HG03280 (cell line): Measurements from ENCODE around the gene EPHA3.

Experiments used
- ATAC-seq: cut with Tn5 transposase; IDR thresholded peaks from one replicate; pipeline ENCODE4 v1.9.1; 2021; ENCODE audit warnings: mild to moderate bottlenecking, moderate library complexity; ENCODE audit not compliant: unreplicated experiment

Gene EPHA3

DNA sequence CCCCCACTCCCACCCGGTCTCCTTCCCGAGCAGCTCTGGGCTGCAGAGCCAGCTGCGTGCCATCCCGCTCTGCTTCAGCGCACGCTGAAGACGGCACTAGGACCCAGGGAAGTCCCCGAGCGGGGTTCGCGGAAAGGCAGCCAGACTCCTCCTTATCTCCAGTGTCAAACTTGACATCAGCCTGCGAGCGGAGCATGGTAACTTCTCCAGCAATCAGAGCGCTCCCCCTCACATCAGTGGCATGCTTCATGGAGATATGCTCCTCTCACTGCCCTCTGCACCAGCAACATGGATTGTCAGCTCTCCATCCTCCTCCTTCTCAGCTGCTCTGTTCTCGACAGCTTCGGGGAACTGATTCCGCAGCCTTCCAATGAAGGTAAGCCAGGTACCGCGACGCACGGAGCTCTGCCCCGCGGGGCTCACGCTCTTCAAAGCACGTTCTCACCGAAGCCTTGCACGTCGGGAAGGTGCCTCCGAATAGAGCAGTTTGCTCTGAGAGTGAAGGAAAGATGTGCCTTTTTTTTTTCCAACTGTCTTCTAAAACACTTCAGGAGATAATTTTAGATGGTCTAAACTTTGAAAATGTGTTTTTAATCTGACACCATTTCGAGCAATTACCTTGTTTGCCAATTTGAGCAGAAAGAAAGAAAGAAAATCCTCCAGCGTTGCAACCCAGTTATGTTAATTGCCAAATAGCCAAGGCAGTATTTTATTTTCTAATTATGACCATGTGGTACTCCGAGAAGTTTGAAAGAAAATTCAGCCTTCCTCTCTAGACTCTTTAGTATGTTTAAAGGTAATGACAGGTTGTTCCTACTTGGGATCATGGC lies at the start of gene EPHA3:
TSS of gene EPHA3 (plus strand) at position 161 of the 830 bp plus-strand sequence. CDS start at position 289, 128 bp downstream.
- peak; percentile 94 for ATAC-seq

- ATAC-seq = no peak
Observed at GRCh38 chr3:89058371-89058770, 49.0 kb upstream of the EPHA3 start.

- no peak for ATAC-seq
Observed at GRCh38 chr3:89059211-89059925, 48.1 kb upstream of the EPHA3 start.

- ATAC-seq = no peak
Observed at GRCh38 chr3:89061259-89061658, 46.2 kb upstream of the EPHA3 start.

DNA sequence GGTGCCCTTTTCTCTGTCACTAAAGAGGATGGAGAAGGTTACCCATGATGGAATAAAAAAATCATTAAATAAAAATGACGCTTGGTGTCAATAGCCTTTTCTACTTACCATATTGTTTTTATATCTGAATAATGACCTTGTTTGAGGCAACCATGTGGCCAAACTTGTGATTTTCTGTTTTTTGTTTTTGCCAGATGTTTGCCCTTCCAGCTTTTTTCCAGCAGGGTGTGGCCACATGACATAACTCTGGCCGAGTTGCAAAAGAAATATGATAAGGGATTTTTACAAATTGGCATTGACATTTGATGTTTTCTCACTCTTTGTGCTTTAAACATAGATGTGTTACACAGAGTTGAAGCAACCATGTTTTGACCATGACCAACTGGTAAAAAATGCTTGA lies 39.7 kb upstream of the EPHA3 start:
- no peak for ATAC-seq

DNA sequence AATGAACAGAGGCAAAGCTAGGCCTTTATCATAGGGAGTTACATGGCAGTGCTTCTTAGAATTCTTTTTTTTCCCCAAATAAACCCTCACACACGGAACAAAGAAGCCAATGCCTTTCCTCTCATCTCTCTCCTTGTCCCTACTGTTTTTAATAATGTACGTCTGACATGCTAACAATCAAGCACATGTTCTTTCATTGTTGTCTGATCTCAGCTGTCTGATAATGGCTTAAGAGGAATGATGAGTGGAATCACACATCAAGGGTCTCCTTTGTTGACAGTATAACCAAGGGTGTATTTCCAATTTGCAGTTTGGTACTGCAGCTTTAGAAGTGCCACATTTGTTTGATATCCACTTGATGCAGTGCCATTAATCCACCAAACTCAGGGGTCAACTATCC lies 34.8 kb upstream of the EPHA3 start:
- ATAC-seq = no peak

GRCh38 chr3:89079944-89080343 lies 27.5 kb upstream of the EPHA3 start:
- ATAC-seq = no peak

DNA sequence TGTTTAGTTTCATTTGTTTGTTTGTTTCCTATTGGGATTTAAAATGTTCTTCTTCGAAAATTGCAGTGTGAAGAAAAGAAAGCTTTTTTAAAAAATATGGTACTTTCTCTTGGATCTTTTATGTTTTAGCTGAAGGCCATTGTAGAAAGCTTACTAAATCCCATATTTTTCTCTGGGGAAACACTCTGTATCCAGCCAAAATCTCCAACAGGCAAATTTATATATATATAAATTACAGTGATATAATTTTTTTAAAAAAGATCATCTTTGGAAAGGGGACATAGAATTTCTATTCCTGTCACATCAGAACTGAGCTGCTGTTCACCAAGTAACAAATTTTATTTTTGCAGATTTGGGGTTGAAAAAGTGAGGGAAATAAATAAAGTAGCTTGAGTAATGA lies 19.6 kb upstream of the EPHA3 start:
- no peak for ATAC-seq

GRCh38 chr3:89098173-89098572 lies 9.2 kb upstream of the EPHA3 start:
- no peak for ATAC-seq

DNA sequence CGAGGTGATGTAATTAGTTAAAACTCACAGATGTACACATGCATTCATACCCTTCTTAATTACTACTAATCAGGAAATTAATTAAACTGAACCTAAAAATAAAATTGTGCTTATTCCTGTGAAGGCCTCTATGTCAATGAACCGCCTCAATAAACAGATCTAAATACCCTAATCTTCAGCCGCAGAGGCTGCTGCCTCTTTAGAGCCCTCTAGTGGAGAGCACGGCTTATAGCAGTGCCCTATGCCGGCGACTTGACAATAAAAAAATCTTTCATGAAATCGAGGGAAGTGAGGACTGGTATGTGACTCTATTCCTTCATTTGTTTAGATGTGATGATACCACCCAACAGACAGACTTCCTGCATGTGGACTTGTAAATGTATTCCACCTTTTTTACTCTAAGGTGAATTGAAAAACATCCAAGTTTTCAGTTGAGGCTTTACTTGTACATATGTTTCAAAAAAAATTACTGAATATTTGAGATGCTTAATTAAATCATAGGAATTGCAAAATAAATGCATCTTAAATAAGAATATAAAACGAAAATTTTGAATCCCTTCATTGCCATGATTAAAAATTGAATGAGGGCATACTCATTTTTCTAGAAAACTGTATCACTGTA lies 8.3 kb upstream of the EPHA3 start:
- ATAC-seq = peak; percentile 95

GRCh38 chr3:89101251-89101650 lies 6.2 kb upstream of the EPHA3 start:
- no peak for ATAC-seq

GRCh38 chr3:89101921-89102320 lies 5.5 kb upstream of the EPHA3 start:
- ATAC-seq = no peak

DNA sequence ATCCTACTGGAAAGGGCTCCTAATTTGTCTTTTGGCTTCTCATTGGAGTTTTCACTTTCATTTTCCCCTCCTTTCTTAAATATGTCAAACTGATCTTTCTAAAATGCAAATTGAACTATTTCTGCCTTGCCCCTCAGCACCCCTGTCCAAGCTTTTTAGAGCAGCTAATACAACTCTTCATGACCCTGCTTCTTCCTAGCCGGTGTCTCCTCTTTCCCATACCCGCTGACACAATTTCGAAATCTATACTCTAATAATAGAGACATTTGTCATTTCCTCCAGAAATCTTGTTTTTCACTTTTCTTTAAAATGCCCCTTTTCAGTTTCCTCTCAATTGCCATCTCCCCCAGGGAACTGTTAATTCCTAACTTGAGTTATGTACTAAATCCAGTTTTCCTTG lies 2.9 kb upstream of the EPHA3 start:
- no peak for ATAC-seq

GRCh38 chr3:89105503-89105902 lies 1.9 kb upstream of the EPHA3 start:
- no peak for ATAC-seq

DNA sequence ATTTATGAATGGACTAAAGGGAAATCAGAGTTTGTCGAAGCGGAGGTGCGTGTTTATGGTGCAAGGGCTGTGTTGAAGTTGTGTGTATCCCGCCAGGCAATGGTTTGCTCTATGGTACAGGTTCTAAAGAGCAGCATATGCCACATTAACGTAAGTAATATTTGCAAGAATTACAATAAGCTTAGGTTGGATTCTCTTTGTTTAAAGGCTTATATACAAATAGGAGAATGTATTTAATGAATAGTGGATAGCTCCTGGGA lies 800 bp downstream of the EPHA3 start:
- ATAC-seq = no peak

GRCh38 chr3:89113344-89113743 lies 5.9 kb downstream of the EPHA3 start:
- no peak for ATAC-seq

- ATAC-seq = peak; percentile 85
Observed at GRCh38 chr3:89113893-89114840, 6.7 kb downstream of the EPHA3 start.

DNA sequence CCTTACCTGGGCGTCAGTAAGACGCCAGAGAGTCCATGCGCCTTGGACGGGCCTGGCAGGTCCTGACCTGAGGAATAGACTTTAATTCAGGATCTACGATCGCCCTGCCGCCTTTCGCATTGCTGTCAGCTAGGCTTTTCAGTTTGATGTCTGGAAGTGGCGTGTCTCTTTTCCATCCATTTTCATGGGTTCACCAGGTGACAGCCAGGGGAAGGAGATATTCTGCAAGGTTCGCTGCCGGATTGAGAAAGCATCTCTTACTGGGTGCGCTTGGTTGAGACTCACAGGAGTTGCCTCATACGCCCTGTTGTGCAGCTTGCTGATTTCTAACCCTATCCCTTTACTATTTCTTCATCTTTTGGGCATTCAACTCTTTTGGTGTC lies 7.4 kb downstream of the EPHA3 start:
- ATAC-seq = peak; percentile 8

GRCh38 chr3:89116476-89116875 lies 9.1 kb downstream of the EPHA3 start:
- ATAC-seq = no peak

DNA sequence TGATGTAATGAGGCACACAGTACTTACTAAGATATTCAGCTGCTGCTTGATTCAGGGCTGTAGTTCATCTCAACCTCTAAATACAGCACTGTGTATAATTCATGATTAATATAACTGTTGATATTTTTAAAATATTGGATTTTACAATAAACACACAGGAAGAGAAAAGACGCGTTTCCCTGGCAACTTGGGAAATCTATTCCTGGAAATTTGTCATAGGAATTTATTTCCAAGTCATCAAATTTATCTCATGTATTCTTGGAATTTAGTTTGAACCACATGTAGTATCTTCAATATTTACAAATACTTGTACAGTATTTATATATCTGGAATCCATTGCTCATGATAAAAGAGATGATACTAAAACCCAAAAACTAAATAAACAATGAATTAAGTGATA lies 30.6 kb downstream of the EPHA3 start:
- ATAC-seq = no peak

DNA sequence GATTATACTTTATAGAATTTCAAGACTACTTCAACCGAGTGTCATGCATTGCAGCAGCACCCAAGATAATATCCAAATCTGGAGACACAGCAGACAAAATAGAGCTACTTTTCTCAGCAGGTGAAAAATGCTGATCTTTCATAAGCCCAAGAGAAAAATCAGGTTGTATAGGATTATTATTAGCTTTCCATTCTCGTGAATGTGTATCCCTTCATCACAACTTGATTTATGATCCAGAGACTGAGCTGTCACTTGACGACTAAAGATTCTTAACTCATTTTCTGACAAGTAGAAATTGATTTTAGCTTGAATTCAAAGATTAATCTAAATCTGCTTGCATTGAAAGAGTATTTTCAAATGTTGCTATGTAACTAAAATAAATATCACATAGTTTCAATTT lies 32.4 kb downstream of the EPHA3 start:
- ATAC-seq = no peak
